ENCODE results near the gene OTOP2. TPM values are rescaled to one million over a fixed set of nuclear protein-coding genes. Genes with fewer than 3 reads are reported as not detected.

OTOP2 gene
- total and polyA plus RNA-seq, 9 of the 15 experiments (the other 6 are each of a cell fraction or from before 2014, with no cell fraction given) = 0.04 to 0.36 (median 0.14) TPM; not detected in 1

DNA sequence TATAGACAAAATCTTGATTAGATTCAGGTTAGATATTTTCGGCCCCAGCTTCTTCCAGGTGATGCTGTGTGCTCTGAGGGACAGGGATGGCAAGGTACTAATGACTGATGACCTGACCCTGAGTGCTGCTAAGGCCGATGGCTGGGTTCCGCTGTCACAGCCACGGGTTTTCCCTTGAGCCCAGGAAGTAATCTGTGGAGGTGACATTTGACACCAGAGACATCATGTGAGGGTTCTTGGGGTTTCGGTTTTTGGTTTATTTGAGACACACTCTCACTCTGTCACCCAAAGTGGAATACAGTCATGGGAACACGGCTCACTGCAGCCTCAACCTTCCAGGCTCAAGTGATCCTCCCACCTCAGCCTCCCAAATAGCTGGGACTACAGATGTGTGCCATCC is 21.5 kb downstream of the OTOP2 start:
- Histone ChIP-seq H3K4me3 (no peak overlapping the region), H3K4me1 (replicated peaks in 1 of 2; ENCODE audit: control insufficient read depth in 2 of 2, insufficient read depth in 2 of 2, low read length in 2 of 2) (peaks cover 0 to 19% of the 10 kb centered on the region in 2 experiments; a peak in 2 of 5 replicates), H3K9ac (ENCODE audit: insufficient read depth in 1 of 2, low read depth in 2 of 2, low read length in 2 of 2) (no peak overlapping the region), H3K9me3 (replicated peaks; ENCODE audit: control insufficient read depth, insufficient read depth, low read depth, low read length) (no peaks in the 10 kb centered on the region), H3K4me2 (ENCODE audit: insufficient read depth, low read length) (no peak overlapping the region), H4K20me1 (replicated peaks; ENCODE audit: control insufficient read depth, insufficient read depth, low read length) (no peaks in the 10 kb centered on the region), H3K79me2 (ENCODE audit: control insufficient read depth, insufficient read depth, low read length) (no peaks in the 10 kb centered on the region), H2AFZ (ENCODE audit: low read depth, low read length) (no peak overlapping the region), H3K9me1 (ENCODE audit: control insufficient read depth, insufficient read depth, low read length) (no peaks in the 10 kb centered on the region), H3K27me3 (ENCODE audit: control insufficient read depth in 2 of 2, insufficient read depth in 2 of 2, low read length in 2 of 2) (peaks cover 37 to 80% of the 10 kb centered on the region in 2 experiments), H3K27ac (ENCODE audit: extremely low read depth, low read depth, low read length) (no peak overlapping the region), H3K36me3 (ENCODE audit: control insufficient read depth, insufficient read depth, low read length) (no peaks in the 10 kb centered on the region)
- ChIA-PET CTCF (ENCODE audit: low intra/inter-chr PET ratio) (no interaction called here), POLR2A (interaction anchor here (0.7 kb wide), 1 partner anchor 18 kb away, joined by 3 read pairs; no protein-coding TSS in a partner anchor)
- no peak for TF ChIP-seq GABPB1 (CRISPR knock-in tag; IDR thresholded peaks at IDR 0.05)
- no peak for TF ChIP-seq HNRNPUL1 (IDR thresholded peaks at IDR 0.05; ENCODE audit: low read length)
- no peak for TF ChIP-seq NR2C1 (IDR thresholded peaks at IDR 0.05)
- peak; percentile 75 for TF ChIP-seq NR2C1 (tag; IDR thresholded peaks at IDR 0.05)
- peak; percentile 46 for TF ChIP-seq GABPA (tag; conservative IDR thresholded peaks at IDR 0.05; ENCODE audit: low read depth)
- no peak for TF ChIP-seq PML (IDR thresholded peaks at IDR 0.05; ENCODE audit: low read length)
- TF ChIP-seq MEIS2 (IDR thresholded peaks at IDR 0.05; ENCODE audit: partially characterized antibody) = no peak
- TF ChIP-seq, protein P1, sequence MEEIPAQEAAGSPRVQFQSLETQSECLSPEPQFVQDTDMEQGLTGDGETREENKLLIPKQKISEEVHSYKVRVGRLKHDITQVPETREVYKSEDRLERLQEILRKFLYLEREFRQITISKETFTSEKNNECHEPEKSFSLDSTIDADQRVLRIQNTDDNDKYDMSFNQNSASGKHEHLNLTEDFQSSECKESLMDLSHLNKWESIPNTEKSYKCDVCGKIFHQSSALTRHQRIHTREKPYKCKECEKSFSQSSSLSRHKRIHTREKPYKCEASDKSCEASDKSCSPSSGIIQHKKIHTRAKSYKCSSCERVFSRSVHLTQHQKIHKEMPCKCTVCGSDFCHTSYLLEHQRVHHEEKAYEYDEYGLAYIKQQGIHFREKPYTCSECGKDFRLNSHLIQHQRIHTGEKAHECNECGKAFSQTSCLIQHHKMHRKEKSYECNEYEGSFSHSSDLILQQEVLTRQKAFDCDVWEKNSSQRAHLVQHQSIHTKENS (CRISPR knock-in tag; IDR thresholded peaks at IDR 0.05) = no peak
- TF ChIP-seq CC2D1A (IDR thresholded peaks at IDR 0.05) = no peak
- TF ChIP-seq ZC3H11A (IDR thresholded peaks at IDR 0.05; ENCODE audit: low read depth, low read length) = no peak
- no peak for TF ChIP-seq HDAC1 (IDR thresholded peaks at IDR 0.05)
- no peak for TF ChIP-seq NR2C2 (CRISPR knock-in tag; IDR thresholded peaks at IDR 0.05)
- TF ChIP-seq NR2C2 (tag; IDR thresholded peaks at IDR 0.05) = peak; percentile 87
- TF ChIP-seq ZNF174 (CRISPR knock-in tag; IDR thresholded peaks at IDR 0.05) = no peak
- no peak for TF ChIP-seq U2AF1 (optimal IDR thresholded peaks at IDR 0.05; ENCODE audit: low read depth, low read length)
- TF ChIP-seq ZNF436 (CRISPR knock-in tag; IDR thresholded peaks at IDR 0.05) = no peak
- no peak for TF ChIP-seq DIDO1 (tag; IDR thresholded peaks at IDR 0.05; ENCODE audit: low read depth)
- ATAC-seq = no peak
- intact Hi-C loops (cut with micrococcal nuclease) (no loop called here), in situ Hi-C loops (cut with MboI) (no loop called here)
- no peak for DNase-seq (ENCODE audit: extremely low read depth in 1 of 4, low spot score in 3 of 4)
- WGBS (ENCODE audit: insufficient coverage, low coverage, missing lambda C conversion rate) = under 1% methylated on average over 6 of the region's 6 CpGs
- no peak for FAIRE-seq
- BruUV-seq (replicated peaks) = no TSS peak
